GM12874 (cell line): ENCODE data around the gene OR10D3.

ENCODE experiments used
- CTCF ChIP-seq: IDR thresholded peaks from 2 replicates; pipeline ENCODE4 v1.5.1; 2011; ENCODE audit warnings: low read depth, mild to moderate bottlenecking, control low read depth, low read length, moderate library complexity; ENCODE audit not compliant: insufficient read depth

Gene OR10D3

GRCh38 chr11:124233376-124233775 is 50.2 kb downstream of the OR10D3 start:
- no peak for TF ChIP-seq CTCF
